Measurements from ENCODE around the gene NUMA1. TPM values are rescaled to one million over a fixed set of nuclear protein-coding genes. Genes with fewer than 3 reads are reported as not detected.

The NUMA1 gene
- total RNA-seq, 1 donor from 2014 or later = 157 TPM

GRCh38 chr11:71998061-71998460, 82.3 kb downstream of the NUMA1 start:
- Histone ChIP-seq H3K27me3 (ENCODE audit: control insufficient read depth, insufficient read depth, low read length) (no peaks in the 10 kb centered on the region), H3K4me3 (ENCODE audit: low read depth, low read length) (no peak overlapping the region), H3K36me3 (ENCODE audit: control insufficient read depth, insufficient read depth, low read length) (peaks cover 2% of the 10 kb centered on the region)
- no peak for TF ChIP-seq CTCF (IDR thresholded peaks at IDR 0.05; ENCODE audit: insufficient read depth, low read length, poor library complexity, severe bottlenecking)
- no peak for DNase-seq (ENCODE audit: low read depth)

- H3K27me3 ChIP-seq (ENCODE audit: control insufficient read depth, insufficient read depth, low read length) = no peaks in the 10 kb centered on the region
- H3K4me3 ChIP-seq (ENCODE audit: low read depth, low read length) = no peak overlapping the region
- no peak for DNase-seq (ENCODE audit: low read depth)
- peaks cover 2% of the 10 kb centered on the region for H3K36me3 ChIP-seq (ENCODE audit: control insufficient read depth, insufficient read depth, low read length)
- no peak for TF ChIP-seq CTCF (IDR thresholded peaks at IDR 0.05; ENCODE audit: insufficient read depth, low read length, poor library complexity, severe bottlenecking)
These were observed 82.7 kb downstream of the NUMA1 start for GRCh38 chr11:71997594-71997993.

- no peak overlapping the region for H3K4me3 ChIP-seq (ENCODE audit: low read depth, low read length)
- DNase-seq (ENCODE audit: low read depth) = no peak
- no peak for TF ChIP-seq CTCF (IDR thresholded peaks at IDR 0.05; ENCODE audit: insufficient read depth, low read length, poor library complexity, severe bottlenecking)
- H3K36me3 ChIP-seq (ENCODE audit: control insufficient read depth, insufficient read depth, low read length) = peaks cover 2% of the 10 kb centered on the region
- H3K27me3 ChIP-seq (ENCODE audit: control insufficient read depth, insufficient read depth, low read length) = no peaks in the 10 kb centered on the region
These were observed 83.4 kb downstream of the NUMA1 start for GRCh38 chr11:71996946-71997345.

GRCh38 chr11:71996517-71996916, 83.8 kb downstream of the NUMA1 start:
- H3K27me3 ChIP-seq (ENCODE audit: control insufficient read depth, insufficient read depth, low read length) = no peaks in the 10 kb centered on the region
- H3K4me3 ChIP-seq (ENCODE audit: low read depth, low read length) = no peak overlapping the region
- no peak for TF ChIP-seq CTCF (IDR thresholded peaks at IDR 0.05; ENCODE audit: insufficient read depth, low read length, poor library complexity, severe bottlenecking)
- H3K36me3 ChIP-seq (ENCODE audit: control insufficient read depth, insufficient read depth, low read length) = peaks cover 1% of the 10 kb centered on the region
- no peak for DNase-seq (ENCODE audit: low read depth)

GRCh38 chr11:71995726-71996291, 84.5 kb downstream of the NUMA1 start:
- Histone ChIP-seq H3K27me3 (ENCODE audit: control insufficient read depth, insufficient read depth, low read length) (no peaks in the 10 kb centered on the region), H3K36me3 (ENCODE audit: control insufficient read depth, insufficient read depth, low read length) (peaks cover 1% of the 10 kb centered on the region), H3K4me3 (ENCODE audit: low read depth, low read length) (no peak overlapping the region)
- DNase-seq (ENCODE audit: low read depth) = no peak
- no peak for TF ChIP-seq CTCF (IDR thresholded peaks at IDR 0.05; ENCODE audit: insufficient read depth, low read length, poor library complexity, severe bottlenecking)

- H3K36me3 ChIP-seq (ENCODE audit: control insufficient read depth, insufficient read depth, low read length) = no peaks in the 10 kb centered on the region
- H3K4me3 ChIP-seq (ENCODE audit: low read depth, low read length) = no peak overlapping the region
- H3K27me3 ChIP-seq (ENCODE audit: control insufficient read depth, insufficient read depth, low read length) = no peaks in the 10 kb centered on the region
- DNase-seq (ENCODE audit: low read depth) = no peak
- no peak for TF ChIP-seq CTCF (IDR thresholded peaks at IDR 0.05; ENCODE audit: insufficient read depth, low read length, poor library complexity, severe bottlenecking)
These were observed 85.6 kb downstream of the NUMA1 start for GRCh38 chr11:71994786-71995185.
